ENCODE results near the gene PRRX2.

Gene PRRX2

DNA sequence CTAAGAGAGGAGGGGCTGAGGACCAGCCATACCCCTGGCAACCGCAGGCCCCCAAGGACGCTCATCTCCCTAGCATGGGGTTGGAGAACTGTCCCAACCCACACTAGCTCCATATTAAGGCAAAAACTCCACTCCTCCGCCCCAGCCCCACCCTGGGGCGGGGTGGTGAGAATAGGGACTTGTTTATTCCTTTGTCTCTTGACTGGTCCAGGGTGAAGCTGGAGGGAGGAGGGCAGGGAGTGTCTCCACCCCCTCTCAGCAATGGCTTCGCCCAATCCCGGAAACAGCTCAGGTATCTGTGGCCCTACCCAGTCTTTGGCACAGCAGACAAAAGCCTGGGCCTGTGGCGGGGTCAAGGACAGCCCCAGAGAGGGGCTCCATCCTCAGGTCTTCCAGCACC, 16.9 kb downstream of the PRRX2 start:
- no peak for DNase-seq

DNA sequence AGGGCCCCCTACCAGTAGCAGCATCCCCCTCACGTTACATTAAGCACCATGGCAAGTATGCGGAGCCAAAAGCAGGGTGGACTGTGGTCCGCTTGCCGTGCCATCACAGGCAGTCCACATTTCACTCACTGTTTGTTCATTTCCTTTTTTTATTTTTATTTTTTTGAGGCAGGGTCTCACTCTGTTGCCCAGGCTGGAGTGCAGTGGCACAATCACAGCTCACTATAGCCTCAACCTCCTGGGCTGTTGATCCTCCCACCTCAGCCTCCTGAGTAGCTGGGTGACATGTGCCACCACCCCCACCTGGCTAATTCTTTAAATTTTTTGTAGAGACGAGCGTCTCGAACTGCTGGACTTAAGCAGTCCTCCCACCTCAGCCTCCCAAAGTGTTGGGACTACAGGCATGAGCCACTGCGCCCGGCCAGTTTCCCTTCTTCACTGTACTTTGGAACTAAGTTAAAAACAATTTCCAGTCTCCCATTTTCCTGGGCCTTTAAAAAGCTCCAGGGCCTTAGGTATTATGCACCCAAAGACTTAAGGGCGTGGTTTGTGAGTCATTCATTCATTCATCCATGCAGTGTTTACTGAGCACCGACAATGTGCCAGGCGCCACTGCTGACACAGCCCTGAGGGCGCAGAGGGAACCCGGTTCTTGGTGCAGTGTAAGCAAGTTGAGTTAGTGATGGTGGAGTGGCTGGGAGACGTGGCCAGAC, 19.9 kb downstream of the PRRX2 start:
- peak; percentile 53 for DNase-seq

DNA sequence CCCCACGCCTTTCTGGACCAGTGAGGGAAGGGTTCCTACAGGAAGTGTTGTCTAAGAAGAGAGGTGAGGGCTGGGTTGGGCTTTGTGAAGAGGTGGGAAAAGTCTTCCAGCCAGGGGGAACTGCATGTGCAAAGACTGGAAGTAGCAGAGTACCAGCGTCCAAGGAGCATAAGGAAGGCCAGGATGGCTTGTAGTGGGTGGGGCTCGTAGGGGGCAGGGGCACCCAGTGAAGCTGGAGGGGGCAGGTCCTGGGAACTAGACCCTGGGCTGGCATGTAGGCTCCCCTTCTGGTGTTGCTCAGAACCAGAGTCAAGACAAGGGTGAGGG, 20.4 kb downstream of the PRRX2 start:
- no peak for DNase-seq

DNA sequence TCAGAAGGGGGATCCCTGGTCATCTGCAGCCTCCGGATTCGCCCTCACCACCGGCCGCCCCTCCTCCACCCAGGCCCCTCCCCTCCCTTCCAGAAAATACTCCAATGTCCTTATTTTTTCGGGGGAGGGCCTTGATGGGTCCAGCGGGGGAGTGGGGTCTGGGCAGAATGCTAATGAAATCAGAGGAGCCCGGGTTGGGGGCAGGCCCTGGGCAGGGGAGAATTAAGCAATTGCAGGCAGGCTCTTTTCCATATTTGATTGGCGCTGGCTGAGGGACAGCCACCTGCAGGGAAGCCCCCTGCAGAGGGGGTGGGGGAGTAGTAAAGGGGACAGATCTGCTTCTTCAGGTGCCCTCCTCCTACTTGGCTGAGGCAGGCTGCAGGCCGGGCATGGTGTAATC, 21.3 kb downstream of the PRRX2 start:
- no peak for DNase-seq

DNA sequence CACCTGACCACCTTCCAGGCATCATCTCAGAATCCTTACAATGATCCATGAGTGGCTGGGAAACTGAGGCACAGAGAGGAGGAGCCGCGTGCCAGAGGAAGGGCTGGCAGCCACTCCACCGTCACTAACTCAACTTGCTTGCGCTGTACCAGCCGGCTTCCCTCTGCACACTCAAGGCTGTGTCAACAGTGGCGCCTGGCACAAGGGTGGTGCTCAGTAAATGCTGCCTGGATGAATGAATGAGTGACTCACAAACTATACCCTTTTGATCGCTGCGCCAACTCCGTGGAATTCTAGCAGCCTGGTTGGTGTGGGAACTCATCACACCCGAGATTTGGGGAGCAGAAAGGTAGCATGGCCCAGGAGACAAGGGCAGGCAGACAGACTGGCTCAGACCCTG, 21.9 kb downstream of the PRRX2 start:
- DNase-seq, result peak; percentile 54

DNA sequence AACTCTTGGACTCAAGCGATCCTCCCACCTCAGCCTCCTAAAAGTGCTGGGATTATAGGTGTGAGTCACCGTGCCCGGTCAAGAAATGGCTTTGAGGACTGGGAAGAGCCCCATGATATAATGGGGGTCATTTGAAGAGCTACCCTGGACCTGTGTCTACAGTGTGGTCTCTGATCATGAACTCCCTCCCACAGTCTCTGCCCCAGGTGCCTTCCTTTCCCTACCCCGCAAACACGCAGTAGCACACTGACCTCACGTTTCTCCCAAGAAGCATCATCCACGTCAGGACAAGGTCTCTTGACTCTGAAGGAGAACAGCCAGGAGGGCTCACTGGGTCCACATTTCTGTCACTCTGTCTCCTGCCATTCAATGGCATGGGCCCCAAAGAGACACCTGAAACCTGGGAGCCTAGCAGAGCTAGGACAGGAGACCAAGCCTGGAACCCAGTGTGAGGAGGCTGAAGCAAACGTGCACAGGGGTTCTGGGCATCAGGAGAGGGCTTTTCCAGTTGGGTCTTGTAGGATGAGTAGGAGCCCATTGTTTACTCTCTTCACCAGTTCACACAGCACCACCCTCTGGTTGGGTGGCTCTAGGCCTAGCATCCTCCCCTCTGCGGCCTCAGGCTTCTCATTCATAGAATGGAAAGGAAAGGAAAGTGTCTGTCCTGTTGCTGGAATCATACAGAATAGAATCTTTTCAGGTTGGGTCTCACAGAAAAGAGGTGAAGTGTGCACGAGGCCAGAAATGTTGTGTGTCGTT, 23.0 kb downstream of the PRRX2 start:
- DNase-seq, result no peak

DNA sequence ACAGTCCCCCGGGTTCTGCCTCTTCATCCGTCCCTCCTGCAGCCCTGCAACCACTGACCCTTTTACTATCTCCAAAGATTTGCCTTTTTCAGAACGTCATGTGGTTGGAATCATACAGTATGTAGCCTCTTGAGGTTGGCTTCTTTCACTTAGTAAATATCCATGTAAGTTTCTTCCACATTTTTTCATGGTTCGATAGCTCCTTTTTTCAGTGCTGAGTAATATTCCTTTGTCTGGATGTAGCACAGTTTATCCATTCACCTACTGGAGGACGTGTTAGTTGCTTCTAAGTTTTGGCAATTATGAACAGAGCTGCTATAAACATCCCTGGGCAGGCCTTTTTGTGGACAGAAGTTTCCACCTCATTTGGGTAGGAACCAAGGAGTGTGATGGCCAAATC, 27.1 kb downstream of the PRRX2 start:
- DNase-seq, result no peak

DNA sequence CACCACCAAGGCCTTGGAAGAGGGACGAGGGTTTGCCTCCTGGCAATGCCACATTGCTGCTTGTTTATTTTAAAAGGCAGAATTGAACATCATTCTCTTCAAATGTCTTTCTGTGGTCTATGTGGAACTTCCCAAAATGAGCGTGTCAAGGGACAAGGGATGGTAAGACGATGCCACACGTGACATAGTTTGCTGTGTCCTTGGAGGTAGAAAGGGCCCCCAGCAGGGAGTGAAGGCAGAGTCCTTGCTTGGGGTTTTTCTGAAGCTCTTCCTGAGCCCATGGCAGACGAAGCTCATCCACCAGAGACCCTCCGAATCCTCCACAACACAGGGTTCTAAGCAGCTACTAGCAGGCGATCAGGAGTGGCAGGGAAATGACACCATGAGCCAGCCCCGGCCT, 28.3 kb downstream of the PRRX2 start:
- DNase-seq, result no peak

DNA sequence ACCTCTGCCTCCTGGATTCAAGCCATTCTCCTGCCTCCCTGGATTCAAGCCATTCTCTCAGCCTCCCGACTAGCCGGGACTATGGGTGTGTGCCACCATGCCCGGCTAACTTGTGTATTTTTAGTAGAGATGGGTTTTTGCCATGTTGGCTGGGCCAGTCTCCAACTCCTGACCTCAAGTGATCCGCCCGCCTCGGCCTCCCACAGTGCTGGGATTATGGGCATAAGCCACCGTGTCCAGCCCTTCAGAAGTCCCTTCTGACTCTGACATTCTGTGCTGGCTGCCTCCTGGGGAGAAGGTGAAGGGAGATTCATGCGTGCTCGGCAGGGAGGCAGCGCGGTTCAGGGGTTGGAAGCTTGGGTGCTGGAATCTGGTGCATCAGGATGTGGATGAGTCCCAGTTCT, 28.8 kb downstream of the PRRX2 start:
- no peak for DNase-seq

DNA sequence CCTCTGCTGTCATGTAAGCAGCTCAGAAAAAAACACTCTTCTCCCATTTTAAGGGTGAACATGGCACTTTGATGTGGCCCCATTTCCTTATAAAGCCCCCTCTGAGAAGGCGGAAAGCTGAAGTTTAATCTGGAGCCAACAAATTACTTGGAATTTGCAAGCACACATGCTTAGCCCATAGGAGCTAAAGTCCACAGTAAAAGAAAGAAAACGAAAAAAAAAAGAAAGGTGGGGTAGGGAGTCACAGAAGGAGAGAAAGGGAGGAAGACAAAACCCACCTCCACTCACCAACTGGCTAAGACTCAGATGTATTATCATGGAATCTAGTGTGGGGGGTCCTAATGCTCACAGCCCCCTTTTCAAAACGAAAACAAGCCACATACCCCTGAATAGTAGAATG, 30.4 kb downstream of the PRRX2 start:
- DNase-seq, result no peak

DNA sequence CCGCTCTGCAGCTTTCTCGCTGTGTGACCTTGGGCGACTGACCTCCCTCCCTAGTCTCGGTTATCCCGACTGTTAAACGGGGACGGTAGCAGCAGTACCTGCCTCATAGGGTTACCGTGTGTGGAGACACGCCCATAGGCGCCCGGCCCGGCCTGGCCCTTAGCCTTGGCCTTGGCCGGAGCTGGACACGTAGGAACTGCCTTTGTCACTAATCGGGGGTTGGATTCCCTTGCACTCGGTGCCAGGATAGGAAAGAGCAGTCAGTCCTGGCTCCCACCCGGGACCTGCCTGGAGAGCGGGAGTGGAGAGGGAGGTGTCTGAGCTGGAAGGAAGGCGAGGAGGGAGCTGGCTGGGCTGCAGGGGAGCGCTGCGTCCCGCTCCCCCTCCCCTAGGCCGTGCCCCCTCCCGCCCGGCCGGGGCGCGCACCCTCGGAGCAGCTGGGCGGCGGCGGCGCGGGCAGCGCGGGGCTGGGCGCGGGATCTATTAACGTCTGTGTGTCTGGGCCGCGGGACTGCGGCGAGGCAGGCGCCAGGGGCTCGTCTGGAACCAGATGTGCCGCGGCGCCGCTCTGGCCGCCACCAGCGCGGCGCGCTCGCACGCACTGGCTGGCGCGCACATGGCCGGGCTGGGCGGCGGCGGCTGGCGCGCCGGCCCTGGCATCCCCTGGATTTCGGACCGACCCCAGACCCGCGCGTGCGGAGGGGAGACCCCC, 31.7 kb downstream of the PRRX2 start:
- DNase-seq, result peak; percentile 63

DNA sequence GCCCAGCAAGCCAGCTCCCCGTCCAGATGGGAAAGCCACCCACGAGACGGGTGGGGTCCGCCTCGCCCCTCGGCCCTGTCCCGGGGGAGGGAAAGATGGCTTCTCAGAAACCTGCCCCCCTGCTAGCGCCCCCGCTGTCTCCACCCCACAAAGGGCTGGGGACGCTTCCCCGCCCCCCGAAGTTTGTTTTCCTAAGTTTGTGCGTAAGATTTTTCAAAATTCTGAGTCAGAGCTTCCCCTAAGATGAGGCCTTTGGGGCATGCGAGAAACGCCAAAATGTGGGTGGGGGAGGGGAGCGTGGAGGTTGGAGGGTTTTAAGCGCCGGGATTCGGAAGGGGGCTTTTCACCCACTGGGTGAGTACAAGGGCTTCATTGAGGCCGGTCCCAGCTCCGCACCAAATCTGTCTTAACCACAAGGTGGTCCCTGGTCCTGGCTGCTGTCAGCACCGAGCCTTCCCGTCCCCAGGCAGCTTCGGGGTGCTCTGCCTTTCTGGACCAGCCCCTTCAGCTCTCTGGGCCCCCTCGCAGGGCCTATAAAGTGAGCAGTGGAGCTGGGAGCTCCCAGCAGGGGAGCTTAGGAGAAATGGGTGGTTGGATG, 32.3 kb downstream of the PRRX2 start:
- DNase-seq, result no peak

DNA sequence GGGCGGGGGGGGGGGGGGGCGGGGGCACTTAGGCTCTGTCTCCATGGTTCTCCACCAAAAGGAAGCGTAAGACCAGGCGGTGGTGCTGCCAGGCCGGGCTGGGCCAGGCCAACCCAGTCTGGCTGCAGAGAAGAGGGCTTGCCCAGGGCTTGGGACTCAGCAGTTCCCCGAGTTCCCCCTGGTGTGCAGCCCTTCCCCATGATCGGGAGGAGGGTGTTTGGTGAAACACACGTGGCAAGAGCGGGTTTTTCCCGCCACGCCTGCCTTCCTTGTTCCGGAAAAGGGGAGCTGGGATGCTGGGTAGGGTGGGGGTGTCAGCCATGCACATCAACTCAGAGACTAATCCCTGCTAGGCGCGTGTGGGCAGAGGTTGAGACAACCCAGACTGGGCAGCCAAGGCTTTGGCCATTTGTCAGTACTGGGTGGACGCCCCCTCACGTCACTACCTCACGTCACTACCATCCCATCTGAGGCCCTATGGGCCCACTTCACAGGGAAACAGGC, 32.9 kb downstream of the PRRX2 start:
- peak; percentile 24 for DNase-seq

DNA sequence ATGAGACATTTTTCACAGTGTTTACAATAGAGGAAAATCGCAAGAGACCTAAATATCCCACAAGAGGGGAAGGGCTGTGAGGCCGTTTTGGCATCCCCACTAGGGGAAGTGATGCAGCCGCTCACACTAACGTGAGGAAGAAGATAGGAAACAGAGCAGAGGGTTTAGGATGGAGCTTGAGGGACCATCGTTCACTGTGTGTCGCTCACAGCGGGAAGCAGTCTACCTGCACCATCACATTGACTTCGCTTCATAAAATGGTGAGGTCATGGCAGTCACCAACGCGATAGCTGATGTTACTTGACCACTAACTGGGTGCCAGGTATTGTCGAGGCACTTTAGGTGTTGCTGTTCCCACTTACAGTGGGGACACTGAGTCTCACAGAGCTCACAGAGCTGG, 35.6 kb downstream of the PRRX2 start:
- DNase-seq, result no peak

DNA sequence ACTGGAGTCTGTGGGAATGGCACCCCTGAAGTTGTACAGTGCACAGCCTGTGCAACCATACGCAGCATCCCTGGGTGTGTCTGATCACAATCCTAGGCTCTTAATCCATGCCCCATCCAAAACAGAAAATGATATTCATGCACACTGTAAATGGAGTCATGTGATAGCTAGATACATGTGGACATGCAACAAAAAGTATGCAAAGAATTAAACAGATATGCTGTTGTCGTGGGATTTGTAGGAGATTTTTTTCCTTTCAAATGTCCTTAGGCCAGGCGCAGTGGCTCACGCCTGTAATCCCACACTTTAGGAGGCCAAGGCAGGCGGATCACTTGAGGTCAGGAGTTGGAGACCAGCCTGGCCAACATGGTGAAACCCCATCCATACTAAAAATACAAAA, 36.1 kb downstream of the PRRX2 start:
- DNase-seq, result no peak

DNA sequence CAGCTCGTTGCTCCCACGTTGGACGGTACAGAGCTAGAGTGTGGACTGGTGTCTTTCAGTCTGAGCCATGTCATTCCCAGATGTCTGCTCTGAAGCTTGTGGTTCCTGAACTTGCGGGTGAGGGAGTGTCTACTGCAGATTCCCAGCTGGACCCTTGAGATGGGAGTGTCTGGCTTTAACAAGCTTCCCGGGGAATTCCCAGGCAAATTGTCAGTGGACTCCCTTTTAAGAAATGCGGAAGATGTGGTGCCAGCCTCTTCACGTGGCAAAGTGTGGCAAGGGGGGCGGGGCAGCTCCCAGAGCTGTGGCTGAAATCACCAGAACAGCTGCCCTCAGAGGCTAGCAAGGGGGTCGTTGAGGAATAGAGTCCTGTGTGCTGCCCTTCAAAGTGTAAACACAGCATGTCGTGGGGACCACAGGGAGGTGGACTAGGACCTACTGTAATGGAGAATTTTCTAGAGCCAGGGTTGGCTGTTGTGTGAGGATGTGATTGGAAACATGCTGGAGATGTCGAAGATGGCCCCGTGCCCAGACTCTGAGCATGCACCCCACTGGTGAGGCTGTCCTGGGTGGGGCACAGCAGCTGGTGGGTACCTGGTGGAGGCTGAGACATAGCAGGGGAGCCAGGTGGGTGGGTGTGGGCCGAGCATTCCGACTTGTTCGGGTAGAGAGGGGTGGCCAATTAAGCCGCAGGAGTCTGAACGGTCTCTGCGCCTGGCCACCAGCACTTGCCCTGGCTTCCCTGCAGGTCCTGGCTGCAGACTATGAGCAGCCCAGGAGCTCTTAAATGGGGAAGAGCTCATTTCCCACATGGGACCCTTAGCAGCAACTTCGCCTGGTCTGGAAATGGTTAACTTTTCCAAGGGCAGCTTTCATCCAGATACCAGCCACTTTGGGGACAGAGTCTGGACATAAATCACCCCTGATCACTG, 37.4 kb downstream of the PRRX2 start:
- peak; percentile 23 for DNase-seq

DNA sequence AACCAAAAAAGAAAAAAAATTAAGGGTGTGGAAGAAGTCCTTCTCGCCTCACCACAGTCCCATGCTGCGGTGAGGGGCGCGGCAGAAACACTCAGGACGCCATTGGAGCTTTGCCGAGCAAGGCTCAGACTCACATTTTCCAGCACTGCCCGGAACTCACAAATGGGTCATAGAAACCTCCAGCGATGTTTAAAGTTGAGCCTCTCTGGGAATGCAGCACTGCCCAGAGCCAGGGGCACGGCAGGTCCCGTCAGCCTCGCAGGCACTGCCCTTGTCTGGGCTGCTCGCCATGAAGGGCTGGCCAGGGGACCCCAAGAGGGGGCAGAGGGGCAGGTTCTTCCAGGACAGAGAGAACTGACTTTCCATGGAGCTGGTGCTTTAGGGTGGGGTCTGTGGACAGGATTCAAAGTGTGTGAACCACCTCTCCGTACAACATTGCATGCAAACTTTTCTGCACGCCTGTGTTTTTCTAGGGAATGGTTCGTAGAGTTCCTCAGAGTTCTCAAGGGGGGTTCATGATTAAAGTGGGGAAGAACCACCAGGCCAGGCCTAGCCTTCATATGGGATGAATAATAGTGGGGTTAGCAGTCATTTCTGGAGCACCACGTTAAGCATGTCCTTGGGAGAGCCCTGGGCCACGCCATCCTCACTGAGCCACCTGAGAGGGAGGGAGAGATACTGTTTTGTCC, 38.4 kb downstream of the PRRX2 start:
- no peak for DNase-seq

DNA sequence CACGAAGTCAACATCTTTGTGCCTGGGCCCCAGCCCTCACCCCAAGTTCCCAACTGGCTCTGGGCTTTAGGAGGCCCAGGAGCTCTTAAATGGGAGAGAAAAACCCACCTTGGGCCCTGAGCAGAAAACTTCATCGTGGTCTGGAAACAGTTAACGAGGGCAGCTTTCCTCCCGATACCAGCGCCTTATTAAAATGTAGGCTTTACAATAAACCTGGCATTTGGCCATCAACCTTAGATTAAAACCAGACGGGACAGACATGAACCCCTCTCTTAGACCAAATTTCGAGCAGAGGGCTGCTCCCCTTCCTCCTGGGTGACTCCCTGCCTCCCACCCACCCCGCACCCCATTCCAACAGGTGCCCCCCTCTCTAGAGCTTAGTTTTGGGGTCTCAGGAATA, 39.4 kb downstream of the PRRX2 start:
- no peak for DNase-seq

DNA sequence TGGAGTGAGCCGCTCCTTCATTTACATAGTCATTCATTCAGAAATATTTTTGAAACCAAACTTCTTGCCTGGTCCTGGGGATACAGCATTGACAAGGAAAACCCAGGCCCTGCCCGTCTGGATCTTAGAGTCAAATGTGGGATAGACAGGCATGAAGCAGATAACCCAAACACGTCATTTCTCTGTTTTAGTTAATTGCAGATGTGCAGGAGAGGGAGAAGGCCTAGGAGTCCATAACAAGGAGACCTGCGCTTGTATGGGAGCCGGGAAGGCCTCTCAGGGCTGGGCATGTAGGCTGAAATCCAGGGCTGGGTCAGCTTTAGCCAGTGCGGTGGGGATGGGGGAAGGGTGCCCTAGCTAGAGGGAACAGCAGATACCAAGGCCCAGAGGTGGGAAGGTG, 43.3 kb downstream of the PRRX2 start:
- DNase-seq, result no peak

DNA sequence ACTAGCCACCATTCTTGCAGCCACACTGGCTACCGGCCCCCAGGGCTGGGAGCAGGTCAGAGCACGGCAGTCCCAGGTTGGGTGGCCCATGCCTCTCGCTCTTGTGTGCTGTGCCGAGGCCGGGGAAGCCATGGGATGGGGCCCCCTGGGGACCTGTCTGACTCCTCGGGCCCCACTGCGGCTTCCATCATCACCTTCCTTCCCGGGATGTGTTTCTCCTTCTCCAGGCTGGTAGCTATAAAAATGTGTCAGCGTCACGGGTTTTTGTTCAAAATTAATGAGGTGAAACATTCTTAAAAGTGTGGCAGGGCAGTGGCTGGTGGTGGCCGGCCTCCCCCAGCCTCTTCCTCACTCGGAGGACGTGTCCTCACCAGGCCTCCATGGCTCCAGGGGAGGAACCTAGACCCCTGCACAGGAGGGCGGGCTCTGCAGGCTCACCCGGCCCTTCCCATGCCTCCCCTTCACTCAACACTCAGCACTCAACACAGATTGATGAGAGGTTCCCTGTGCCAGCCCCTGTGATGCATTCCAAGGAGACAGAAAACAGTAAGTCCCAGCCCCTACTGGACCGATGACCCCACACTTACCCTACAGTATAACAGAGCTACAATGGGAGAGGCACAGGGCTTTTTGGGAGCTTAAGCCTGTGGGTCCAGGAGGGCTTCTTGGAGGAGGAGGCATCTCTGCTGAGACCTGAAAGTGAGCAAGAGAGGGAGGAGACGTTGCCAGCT, 44.2 kb downstream of the PRRX2 start:
- no peak for DNase-seq

DNA sequence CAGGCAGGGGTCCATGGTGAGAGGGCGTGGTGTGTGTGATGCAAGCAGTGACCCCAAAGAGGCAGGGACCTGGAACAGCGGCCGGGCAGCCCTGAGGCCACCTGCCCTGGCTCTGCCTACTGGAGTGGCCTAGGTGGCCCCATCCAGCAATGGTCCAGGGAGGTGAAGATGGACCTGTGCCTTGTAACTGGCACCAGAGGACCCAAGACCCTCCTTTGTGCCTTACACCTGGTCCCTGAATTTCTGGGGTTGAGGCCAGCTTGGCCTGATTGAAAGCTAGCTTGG, 44.7 kb downstream of the PRRX2 start:
- DNase-seq, result no peak
